ENCODE results near the gene CABP2.
"Not testable (repeated sequence)": the region's sequence is repeated elsewhere in the genome, so short reads cannot be mapped to it uniquely, and the experiment has no call there.

The CABP2 gene

GRCh38 chr11:67538306-67538705 lies 15.1 kb upstream of the CABP2 start:
- DNase-seq: no peak

GRCh38 chr11:67535561-67535960 lies 12.3 kb upstream of the CABP2 start:
- no peak for DNase-seq

GRCh38 chr11:67534070-67534679 lies 10.9 kb upstream of the CABP2 start:
- DNase-seq: no peak

GRCh38 chr11:67532889-67533288 lies 9.6 kb upstream of the CABP2 start:
- DNase-seq: no peak

GRCh38 chr11:67530282-67530592 lies 7.0 kb upstream of the CABP2 start:
- no peak for DNase-seq

GRCh38 chr11:67528376-67528775 lies 5.1 kb upstream of the CABP2 start:
- no peak for DNase-seq

GRCh38 chr11:67525275-67525976 lies 2.2 kb upstream of the CABP2 start:
- no peak for DNase-seq

- no peak for DNase-seq
Observed at GRCh38 chr11:67524480-67524808, 1.2 kb upstream of the CABP2 start.

- DNase-seq: no peak
Observed at GRCh38 chr11:67523556-67524479, 572 bp upstream of the CABP2 start.

GRCh38 chr11:67522338-67522737 lies 908 bp downstream of the CABP2 start:
- DNase-seq: no peak

GRCh38 chr11:67521924-67522323 lies 1.3 kb downstream of the CABP2 start:
- no peak for DNase-seq

- DNase-seq: no peak
Observed at GRCh38 chr11:67520856-67521824, 2.1 kb downstream of the CABP2 start.

- DNase-seq: no peak
Observed at GRCh38 chr11:67519726-67520125, 3.5 kb downstream of the CABP2 start.

GRCh38 chr11:67517784-67518552 lies 5.3 kb downstream of the CABP2 start:
- DNase-seq: no peak

GRCh38 chr11:67516806-67517205 lies 6.4 kb downstream of the CABP2 start:
- no peak for DNase-seq

GRCh38 chr11:67514116-67514515 lies 9.1 kb downstream of the CABP2 start:
- DNase-seq: no peak

- DNase-seq: not testable (repeated sequence)
Observed at GRCh38 chr11:67511558-67511957, 11.7 kb downstream of the CABP2 start.

GRCh38 chr11:67510023-67510345 lies 13.3 kb downstream of the CABP2 start:
- no peak for DNase-seq

- DNase-seq: peak; percentile 95
Observed at GRCh38 chr11:67508486-67509121, 14.6 kb downstream of the CABP2 start.

- DNase-seq: peak; percentile 96
Observed at GRCh38 chr11:67507864-67508485, 15.3 kb downstream of the CABP2 start, which contains the start of gene CDK2AP2. Gene CDK2AP2 (minus strand): TSS chr11:67508162. CDS start chr11:67508082, 80 bp downstream.

GRCh38 chr11:67507242-67507863 lies 15.9 kb downstream of the CABP2 start:
- no peak for DNase-seq

Data from activated effector memory CD4-positive, alpha-beta T cell treated with Interleukin-2 at 50 U/mL for 16 hours (primary cell).